GM23248 (cell line): ENCODE results near the gene P2RX3.

Experiments used
- EZH2 ChIP-seq: fragments of 200-600 bp; sonication (generic); IDR thresholded peaks from 2 replicates; pipeline ENCODE4 v1.6.1; 2018; ENCODE audit warnings: antibody characterized with exemption, mild to moderate bottlenecking; ENCODE audit not compliant: insufficient read depth, poor library complexity, severe bottlenecking
- EZH2phosphoT487 ChIP-seq: fragments of 200-600 bp; sonication (generic); IDR thresholded peaks from 2 replicates; pipeline ENCODE4 v1.6.1; 2018; ENCODE audit warnings: antibody characterized with exemption, moderate library complexity, mild to moderate bottlenecking, low read depth; ENCODE audit not compliant: insufficient read depth

GRCh38 chr11:57407941-57408475 is 69.9 kb downstream of the P2RX3 start:
- TF ChIP-seq EZH2: no peak
- no peak for TF ChIP-seq EZH2phosphoT487
